HEK293 (cell line): Measurements from ENCODE around the gene MSL2.
"Not testable (repeated sequence)": the region's sequence is repeated elsewhere in the genome, so short reads cannot be mapped to it uniquely, and the experiment has no call there.

Source experiments
- CTCF ChIA-PET: fragments of 350-600 bp; formaldehyde crosslinking; extraction: SDS; loops from one replicate; lab custom pipeline; 2021; ENCODE audit warnings: antibody characterized with exemption; lab: Yijun Ruan, JAX
- POLR2A ChIA-PET: fragments of 300-600 bp; formaldehyde crosslinking; extraction: SDS; loops from one replicate; lab custom pipeline; 2020; ENCODE audit warnings: antibody characterized with exemption, inconsistent platforms; lab: Yijun Ruan, JAX
- H3K27ac ChIP-seq: fragments of 200-500 bp; sonication (Bioruptor generic); 2 replicates; pipeline ENCODE4 v1.5.1; 2014; ENCODE audit warnings: low read depth, low read length, control low read depth, inconsistent platforms; ENCODE audit errors: extremely low read depth
- H3K36me3 ChIP-seq, 2 experiments: fragments of 200-500 bp in 1 of 2; sonication (Bioruptor generic) in 1 of 2; 1 replicate in 1 of 2; 2 replicates in 1 of 2; pipeline ENCODE4 v1.5.1; 2014 to 2017; ENCODE audit warnings: inconsistent platforms in 2 of 2, low read length in 2 of 2; ENCODE audit not compliant: control insufficient read depth in 2 of 2, insufficient read depth in 1 of 2
- H3K4me1 ChIP-seq: fragments of 200-500 bp; sonication (Bioruptor generic); 2 replicates; pipeline ENCODE4 v1.5.1; 2014; ENCODE audit warnings: mild to moderate bottlenecking, low read length, inconsistent platforms; ENCODE audit not compliant: control insufficient read depth, insufficient read depth
- H3K4me3 ChIP-seq: 2 replicates; pipeline ENCODE4 v1.5.1; 2011; ENCODE audit warnings: low read depth, mild to moderate bottlenecking, control low read depth, low read length, moderate library complexity
- H3K9me3 ChIP-seq: fragments of 200-500 bp; sonication (Bioruptor generic); 2 replicates; pipeline ENCODE4 v1.5.1; 2014; ENCODE audit warnings: low read depth, low read length, inconsistent platforms; ENCODE audit not compliant: control insufficient read depth, insufficient read depth
- AEBP2 ChIP-seq: fragments of 450-650 bp; formaldehyde crosslinking; IDR thresholded peaks from 2 replicates; pipeline ENCODE4 v1.5.1; 2016; ENCODE audit warnings: missing biosample characterization, missing genetic modification characterization, borderline replicate concordance
- FEZF1 ChIP-seq: fragments of 450-650 bp; formaldehyde crosslinking; IDR thresholded peaks from 2 replicates; pipeline ENCODE4 v1.5.1; 2016; ENCODE audit warnings: missing biosample characterization, missing genetic modification characterization
- KLF7 ChIP-seq: fragments of 450-650 bp; formaldehyde crosslinking; IDR thresholded peaks from 2 replicates; pipeline ENCODE4 v1.5.1; 2016; ENCODE audit warnings: missing biosample characterization, missing genetic modification characterization, borderline replicate concordance
- PRDM6 ChIP-seq: fragments of 450-650 bp; formaldehyde crosslinking; IDR thresholded peaks from 2 replicates; pipeline ENCODE4 v1.5.1; 2017; ENCODE audit warnings: missing biosample characterization, missing genetic modification characterization
- SCRT1 ChIP-seq: fragments of 450-650 bp; formaldehyde crosslinking; IDR thresholded peaks from 2 replicates; pipeline ENCODE4 v1.5.1; 2016; ENCODE audit warnings: missing biosample characterization, missing genetic modification characterization, borderline replicate concordance
- SCRT2 ChIP-seq: fragments of 450-650 bp; formaldehyde crosslinking; IDR thresholded peaks from 2 replicates; pipeline ENCODE4 v1.5.1; 2016; ENCODE audit warnings: missing biosample characterization, missing genetic modification characterization
- TSHZ1 ChIP-seq: fragments of 450-650 bp; formaldehyde crosslinking; IDR thresholded peaks from 2 replicates; pipeline ENCODE4 v1.5.1; 2016; ENCODE audit warnings: missing biosample characterization, missing genetic modification characterization, borderline replicate concordance
- WT1 ChIP-seq: fragments of 450-650 bp; formaldehyde crosslinking; IDR thresholded peaks from 2 replicates; pipeline ENCODE4 v1.5.1; 2016; ENCODE audit warnings: missing biosample characterization, missing genetic modification characterization
- ZBTB6 ChIP-seq: fragments of 450-650 bp; formaldehyde crosslinking; IDR thresholded peaks from 2 replicates; pipeline ENCODE4 v1.5.1; 2017; ENCODE audit warnings: missing biosample characterization, missing genetic modification characterization
- ZNF138 ChIP-seq: fragments of 450-650 bp; formaldehyde crosslinking; IDR thresholded peaks from 2 replicates; pipeline ENCODE4 v1.5.1; 2016; ENCODE audit warnings: missing biosample characterization, missing genetic modification characterization, borderline replicate concordance
- ZNF155 ChIP-seq: fragments of 450-650 bp; formaldehyde crosslinking; IDR thresholded peaks from 2 replicates; pipeline ENCODE4 v1.5.1; 2016; ENCODE audit warnings: missing biosample characterization, missing genetic modification characterization
- ZNF184 ChIP-seq: fragments of 450-650 bp; IDR thresholded peaks from 2 replicates; pipeline ENCODE4 v1.5.1; 2018; ENCODE audit warnings: missing biosample characterization, mild to moderate bottlenecking, missing genetic modification characterization
- ZNF214 ChIP-seq: fragments of 450-650 bp; formaldehyde crosslinking; IDR thresholded peaks from 2 replicates; pipeline ENCODE4 v1.5.1; 2017; ENCODE audit warnings: missing biosample characterization, mild to moderate bottlenecking, missing genetic modification characterization, borderline replicate concordance
- ZNF221 ChIP-seq: fragments of 450-650 bp; formaldehyde crosslinking; IDR thresholded peaks from 2 replicates; pipeline ENCODE4 v1.5.1; 2017; ENCODE audit warnings: missing biosample characterization, missing genetic modification characterization, borderline replicate concordance
- ZNF223 ChIP-seq: fragments of 450-650 bp; formaldehyde crosslinking; IDR thresholded peaks from 2 replicates; pipeline ENCODE4 v1.5.1; 2016; ENCODE audit warnings: missing biosample characterization, missing genetic modification characterization
- ZNF24 ChIP-seq: fragments of 450-650 bp; formaldehyde crosslinking; IDR thresholded peaks from 2 replicates; pipeline ENCODE4 v1.5.1; 2016; ENCODE audit warnings: missing biosample characterization, missing genetic modification characterization
- ZNF324 ChIP-seq: fragments of 450-650 bp; formaldehyde crosslinking; IDR thresholded peaks from 2 replicates; pipeline ENCODE4 v1.5.1; 2016; ENCODE audit warnings: missing biosample characterization, missing genetic modification characterization
- ZNF366 ChIP-seq: fragments of 450-650 bp; formaldehyde crosslinking; conservative IDR thresholded peaks from 2 replicates; pipeline ENCODE4 v1.5.1; 2016; ENCODE audit warnings: missing biosample characterization, missing genetic modification characterization
- ZNF529 ChIP-seq: fragments of 450-650 bp; formaldehyde crosslinking; IDR thresholded peaks from 2 replicates; pipeline ENCODE4 v1.5.1; 2017; ENCODE audit warnings: missing genetic modification characterization, missing biosample characterization; ENCODE audit not compliant: insufficient replicate concordance
- ZNF555 ChIP-seq: fragments of 450-650 bp; formaldehyde crosslinking; conservative IDR thresholded peaks from 2 replicates; pipeline ENCODE4 v1.5.1; 2017; ENCODE audit warnings: missing biosample characterization, mild to moderate bottlenecking, missing genetic modification characterization, inconsistent platforms
- ZNF561 ChIP-seq: fragments of 450-650 bp; IDR thresholded peaks from 2 replicates; pipeline ENCODE4 v1.5.1; 2018; ENCODE audit warnings: missing biosample characterization, missing genetic modification characterization, borderline replicate concordance
- ZNF585B ChIP-seq: fragments of 450-650 bp; formaldehyde crosslinking; IDR thresholded peaks from 2 replicates; pipeline ENCODE4 v1.5.1; 2016; ENCODE audit warnings: missing biosample characterization, missing genetic modification characterization
- ZNF600 ChIP-seq: fragments of 450-650 bp; formaldehyde crosslinking; IDR thresholded peaks from 2 replicates; pipeline ENCODE4 v1.5.1; 2016; ENCODE audit warnings: missing biosample characterization, missing genetic modification characterization
- ZNF629 ChIP-seq: fragments of 450-650 bp; formaldehyde crosslinking; IDR thresholded peaks from 2 replicates; pipeline ENCODE4 v1.5.1; 2017; ENCODE audit warnings: missing biosample characterization, missing genetic modification characterization
- ZNF660 ChIP-seq: fragments of 450-650 bp; IDR thresholded peaks from 2 replicates; pipeline ENCODE4 v1.5.1; 2018; ENCODE audit warnings: missing biosample characterization, mild to moderate bottlenecking, missing genetic modification characterization
- ZNF677 ChIP-seq: fragments of 450-650 bp; IDR thresholded peaks from 2 replicates; pipeline ENCODE4 v1.5.0; 2018; ENCODE audit warnings: missing biosample characterization, mild to moderate bottlenecking, missing genetic modification characterization, moderate library complexity
- ZNF785 ChIP-seq: fragments of 450-650 bp; formaldehyde crosslinking; IDR thresholded peaks from 2 replicates; pipeline ENCODE4 v1.5.1; 2016; ENCODE audit warnings: missing biosample characterization, missing genetic modification characterization
- ZSCAN30 ChIP-seq: fragments of 450-650 bp; IDR thresholded peaks from 2 replicates; pipeline ENCODE4 v1.5.1; 2018; ENCODE audit warnings: missing biosample characterization, mild to moderate bottlenecking, missing genetic modification characterization, moderate library complexity
- ZXDB ChIP-seq: fragments of 450-650 bp; formaldehyde crosslinking; IDR thresholded peaks from 2 replicates; pipeline ENCODE4 v1.5.1; 2016; ENCODE audit warnings: missing biosample characterization, missing genetic modification characterization

MSL2 gene

GRCh38 chr3:136144397-136144796, 51.7 kb downstream of the MSL2 start:
- H3K27ac ChIP-seq, H3K4me1 ChIP-seq, POLR2A ChIA-PET, H3K9me3 ChIP-seq, CTCF ChIA-PET, H3K36me3 ChIP-seq, H3K4me3 ChIP-seq: not testable (repeated sequence)
- peak; percentile 66 for TF ChIP-seq ZNF600 (tag by site-specific recombination)

- ChIA-PET POLR2A (interaction anchor here (1.3 kb wide), 1 partner anchor 51 kb away, joined by 4 read pairs; no protein-coding TSS in a partner anchor), CTCF (interaction anchor here (0.5 to 0.7 kb wide), 2 partner anchors 28 to 61 kb away, joined by 3 read pairs; no protein-coding TSS in a partner anchor)
- no peaks in the 10 kb centered on the region for H3K9me3 ChIP-seq
- no peak overlapping the region for H3K4me3 ChIP-seq
- H3K36me3 ChIP-seq, result peaks cover 0 to 9% of the 10 kb centered on the region in 2 experiments; a peak in 1 of 3 replicates
- H3K27ac ChIP-seq, result no peak overlapping the region
- H3K4me1 ChIP-seq, result no peaks in the 10 kb centered on the region
- no peak for TF ChIP-seq AEBP2 (tag by site-specific recombination)
- TF ChIP-seq ZNF555 (tag by site-specific recombination), result no peak
- TF ChIP-seq SCRT1, result 0 out of 2 replicates have a peak, but pooled peaks have one; percentile 9
- peak; percentile 54 for TF ChIP-seq PRDM6 (tag by site-specific recombination)
- no peak for TF ChIP-seq ZNF184
- TF ChIP-seq ZNF366 (tag by site-specific recombination), result peak; percentile 50; the same call in 1 of the 2 replicates
- TF ChIP-seq ZNF155 (tag by site-specific recombination), result no peak
- no peak for TF ChIP-seq ZNF324 (tag by site-specific recombination)
- no peak for TF ChIP-seq ZNF223 (tag by site-specific recombination)
- TF ChIP-seq ZXDB (tag by site-specific recombination), result no peak
- TF ChIP-seq ZBTB6 (tag by site-specific recombination), result no peak
- no peak for TF ChIP-seq ZNF785 (tag by site-specific recombination)
- TF ChIP-seq TSHZ1 (tag by site-specific recombination), result peak; percentile 30; the same call in 1 of the 2 replicates
- no peak for TF ChIP-seq ZNF214 (tag by site-specific recombination)
- TF ChIP-seq ZNF138 (tag by site-specific recombination), result no peak
- no peak for TF ChIP-seq ZNF660 (tag by site-specific recombination)
- no peak for TF ChIP-seq ZNF529 (tag by site-specific recombination)
- TF ChIP-seq FEZF1, result peak; percentile 44; the same call in 1 of the 2 replicates
- TF ChIP-seq ZSCAN30 (tag by site-specific recombination), result no peak
- TF ChIP-seq ZNF561 (tag by site-specific recombination), result no peak
- TF ChIP-seq ZNF221 (tag by site-specific recombination), result no peak
- no peak for TF ChIP-seq ZNF677
- TF ChIP-seq KLF7 (tag by site-specific recombination), result no peak
- 0 out of 2 replicates have a peak, but pooled peaks have one; percentile 29 for TF ChIP-seq ZNF24 (tag by site-specific recombination)
- no peak for TF ChIP-seq ZNF585B
- TF ChIP-seq WT1, result 0 out of 2 replicates have a peak, but pooled peaks have one; percentile 21
- TF ChIP-seq ZNF629 (tag by site-specific recombination), result peak; percentile 64
- TF ChIP-seq SCRT2 (tag by site-specific recombination), result peak; percentile 88
These were observed 53.5 kb downstream of the MSL2 start for GRCh38 chr3:136142592-136142991.
